HepG2 (cell line): ENCODE results near the gene SLC38A4.

ENCODE experiments used
- MYNN ChIP-seq: sonication (generic); formaldehyde crosslinking; IDR thresholded peaks from 2 replicates; pipeline ENCODE4 v1.4.0; 2020; ENCODE audit warnings: mild to moderate bottlenecking, low read depth, missing genetic modification reagents
- NFYC ChIP-seq: IDR thresholded peaks from 2 replicates; pipeline ENCODE4 v1.6.1; 2016; ENCODE audit warnings: missing genetic modification reagents, missing compliant biosample characterization
- SOX5 ChIP-seq: IDR thresholded peaks from 2 replicates; pipeline ENCODE4 v1.6.1; 2016; ENCODE audit warnings: borderline replicate concordance
- ZNF274 ChIP-seq: sonication (generic); formaldehyde crosslinking; IDR thresholded peaks from 2 replicates; pipeline ENCODE4 v1.5.1; 2020; ENCODE audit warnings: mild to moderate bottlenecking, missing genetic modification reagents
- TF ChIP-seq, protein P1 (sequence below): sonication (generic); formaldehyde crosslinking; IDR thresholded peaks from 2 replicates; pipeline ENCODE4 v1.5.0; 2020; ENCODE audit warnings: missing genetic modification reagents

DNA sequence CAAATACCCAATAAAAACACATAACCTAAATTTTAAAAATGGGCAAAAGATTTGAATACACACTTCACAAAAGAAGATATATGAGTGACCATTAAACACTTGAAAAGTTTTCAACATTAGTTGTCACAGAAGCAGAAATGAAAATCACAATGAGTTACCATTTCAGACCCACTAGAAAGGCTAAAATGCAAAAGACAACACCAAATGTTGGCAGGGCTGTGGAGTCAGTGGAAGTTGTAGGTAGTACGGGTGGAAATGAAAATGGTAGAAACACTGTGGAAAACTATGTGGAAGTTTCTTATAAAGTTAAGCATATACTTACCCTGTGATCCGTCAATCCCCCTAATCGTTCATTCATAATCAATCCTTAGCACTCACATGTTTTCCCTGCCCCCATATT lies 61.8 kb downstream of the SLC38A4 start:
- TF ChIP-seq, protein P1, sequence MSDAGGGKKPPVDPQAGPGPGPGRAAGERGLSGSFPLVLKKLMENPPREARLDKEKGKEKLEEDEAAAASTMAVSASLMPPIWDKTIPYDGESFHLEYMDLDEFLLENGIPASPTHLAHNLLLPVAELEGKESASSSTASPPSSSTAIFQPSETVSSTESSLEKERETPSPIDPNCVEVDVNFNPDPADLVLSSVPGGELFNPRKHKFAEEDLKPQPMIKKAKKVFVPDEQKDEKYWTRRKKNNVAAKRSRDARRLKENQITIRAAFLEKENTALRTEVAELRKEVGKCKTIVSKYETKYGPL = no peak
- TF ChIP-seq SOX5 (no peak), ZNF274 (CRISPR knock-in tag) (no peak), NFYC (CRISPR knock-in tag) (no peak), MYNN (CRISPR knock-in tag) (no peak)
